ENCODE measurements around the gene MTOR.

The MTOR gene

GRCh38 chr1:11266268-11267074 lies 4.1 kb upstream of the MTOR start:
- H3K4me3 ChIP-seq (ENCODE audit: control insufficient read depth, low read depth, low read length), result no peak overlapping the region
- no peak for DNase-seq (ENCODE audit: low read depth)
- no peak for TF ChIP-seq CTCF (conservative IDR thresholded peaks at IDR 0.05; ENCODE audit: control insufficient read depth, insufficient read depth, low read depth, low read length)

GRCh38 chr1:11256299-11256698 lies 6.1 kb downstream of the MTOR start:
- TF ChIP-seq CTCF (conservative IDR thresholded peaks at IDR 0.05; ENCODE audit: control insufficient read depth, insufficient read depth, low read depth, low read length), result no peak
- DNase-seq (ENCODE audit: low read depth), result no peak
- no peak overlapping the region for H3K4me3 ChIP-seq (ENCODE audit: control insufficient read depth, low read depth, low read length)

- H3K4me3 ChIP-seq (ENCODE audit: control insufficient read depth, low read depth, low read length), result no peak overlapping the region
- no peak for TF ChIP-seq CTCF (conservative IDR thresholded peaks at IDR 0.05; ENCODE audit: control insufficient read depth, insufficient read depth, low read depth, low read length)
- DNase-seq (ENCODE audit: low read depth), result no peak
These were observed 9.1 kb downstream of the MTOR start for GRCh38 chr1:11253226-11253625.

GRCh38 chr1:11252538-11252937 lies 9.8 kb downstream of the MTOR start:
- no peak for TF ChIP-seq CTCF (conservative IDR thresholded peaks at IDR 0.05; ENCODE audit: control insufficient read depth, insufficient read depth, low read depth, low read length)
- no peak for DNase-seq (ENCODE audit: low read depth)
- H3K4me3 ChIP-seq (ENCODE audit: control insufficient read depth, low read depth, low read length), result no peak overlapping the region

GRCh38 chr1:11248169-11248568 lies 14.2 kb downstream of the MTOR start:
- no peak for TF ChIP-seq CTCF (conservative IDR thresholded peaks at IDR 0.05; ENCODE audit: control insufficient read depth, insufficient read depth, low read depth, low read length)
- DNase-seq (ENCODE audit: low read depth), result no peak

GRCh38 chr1:11245904-11246719 lies 16.2 kb downstream of the MTOR start:
- no peak overlapping the region for H3K4me3 ChIP-seq (ENCODE audit: control insufficient read depth, low read depth, low read length)
- TF ChIP-seq CTCF (conservative IDR thresholded peaks at IDR 0.05; ENCODE audit: control insufficient read depth, insufficient read depth, low read depth, low read length), result no peak
- DNase-seq (ENCODE audit: low read depth), result no peak

More at GRCh38 chr1:11248169-11248568, 14.2 kb downstream of the MTOR start:
- no peak overlapping the region for H3K4me3 ChIP-seq (ENCODE audit: control insufficient read depth, low read depth, low read length)
